Femur (tissue), 1 donor: ENCODE data around the gene METTL2B.

Experiments
- DNase-seq: peaks from one replicate; pipeline ENCODE4 v3.0.0-alpha.2; 2017

The METTL2B gene

GRCh38 chr7:128476402-128477335 is at the start of gene METTL2B:
Gene METTL2B (plus strand): TSS chr7:128476748. CDS start chr7:128476766, 18 bp downstream.
- peak; percentile 96 for DNase-seq

- no peak for DNase-seq
Measured at GRCh38 chr7:128427289-128427891, 49.2 kb upstream of the METTL2B start.

DNA sequence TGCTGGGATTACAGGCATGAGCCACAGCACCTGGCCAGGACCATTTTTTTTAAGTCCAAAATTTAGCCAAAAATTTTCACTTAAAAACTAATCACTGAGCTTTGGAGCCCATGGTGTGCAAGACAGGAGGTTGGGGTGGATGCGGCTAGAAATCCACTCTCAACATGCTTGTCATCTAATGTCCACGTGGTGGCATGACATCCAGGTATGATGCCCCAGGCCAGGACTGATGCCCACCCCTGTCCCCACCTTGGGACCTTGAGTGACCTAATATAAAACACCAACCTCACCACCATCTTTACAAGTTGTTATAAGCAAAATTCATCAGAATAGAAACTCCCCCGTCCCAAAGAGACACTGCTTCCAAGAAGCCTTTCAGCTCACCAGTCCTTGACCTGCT is 46.3 kb upstream of the METTL2B start:
- DNase-seq: no peak

DNA sequence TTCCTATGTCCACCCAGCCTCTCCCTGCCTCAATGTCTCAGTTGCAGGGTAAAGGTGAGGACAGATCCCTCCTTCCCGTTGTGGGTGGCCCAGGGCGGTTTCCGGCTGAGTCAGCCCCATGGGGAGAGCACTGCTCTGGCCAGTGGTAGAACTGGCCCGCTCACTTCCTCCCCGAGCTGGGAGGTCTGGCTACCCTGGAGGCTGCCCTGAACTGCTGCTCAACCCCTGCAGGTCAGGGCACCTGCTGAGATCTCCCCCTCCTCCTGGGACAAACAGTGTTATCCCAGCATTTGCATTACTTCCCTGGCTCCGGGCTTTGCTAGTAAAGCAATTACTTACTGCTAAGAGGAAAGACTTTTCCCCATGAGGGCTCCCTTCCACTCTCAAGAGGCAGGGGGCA is 45.3 kb upstream of the METTL2B start:
- no peak for DNase-seq

- no peak for DNase-seq
Measured at GRCh38 chr7:128431754-128432153, 44.8 kb upstream of the METTL2B start.

- no peak for DNase-seq
Measured at GRCh38 chr7:128434413-128435326, 41.9 kb upstream of the METTL2B start.

DNA sequence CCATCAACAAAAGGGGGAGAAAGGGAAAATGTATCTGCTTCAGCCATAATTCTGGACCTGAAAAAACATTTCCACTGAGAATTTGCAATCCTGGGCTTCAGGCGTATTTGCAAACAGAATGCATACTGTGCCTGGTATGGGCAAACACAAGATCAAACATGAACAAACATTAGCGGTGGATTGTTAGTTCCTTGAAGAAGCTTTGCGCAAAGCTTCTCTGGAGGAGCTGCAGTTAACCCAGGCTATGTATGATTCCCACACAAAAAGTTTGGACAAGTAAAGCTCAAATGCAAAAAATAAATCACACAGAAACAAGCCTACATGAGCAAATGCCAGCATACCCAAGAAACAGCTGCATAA is 41.2 kb upstream of the METTL2B start:
- DNase-seq: no peak

DNA sequence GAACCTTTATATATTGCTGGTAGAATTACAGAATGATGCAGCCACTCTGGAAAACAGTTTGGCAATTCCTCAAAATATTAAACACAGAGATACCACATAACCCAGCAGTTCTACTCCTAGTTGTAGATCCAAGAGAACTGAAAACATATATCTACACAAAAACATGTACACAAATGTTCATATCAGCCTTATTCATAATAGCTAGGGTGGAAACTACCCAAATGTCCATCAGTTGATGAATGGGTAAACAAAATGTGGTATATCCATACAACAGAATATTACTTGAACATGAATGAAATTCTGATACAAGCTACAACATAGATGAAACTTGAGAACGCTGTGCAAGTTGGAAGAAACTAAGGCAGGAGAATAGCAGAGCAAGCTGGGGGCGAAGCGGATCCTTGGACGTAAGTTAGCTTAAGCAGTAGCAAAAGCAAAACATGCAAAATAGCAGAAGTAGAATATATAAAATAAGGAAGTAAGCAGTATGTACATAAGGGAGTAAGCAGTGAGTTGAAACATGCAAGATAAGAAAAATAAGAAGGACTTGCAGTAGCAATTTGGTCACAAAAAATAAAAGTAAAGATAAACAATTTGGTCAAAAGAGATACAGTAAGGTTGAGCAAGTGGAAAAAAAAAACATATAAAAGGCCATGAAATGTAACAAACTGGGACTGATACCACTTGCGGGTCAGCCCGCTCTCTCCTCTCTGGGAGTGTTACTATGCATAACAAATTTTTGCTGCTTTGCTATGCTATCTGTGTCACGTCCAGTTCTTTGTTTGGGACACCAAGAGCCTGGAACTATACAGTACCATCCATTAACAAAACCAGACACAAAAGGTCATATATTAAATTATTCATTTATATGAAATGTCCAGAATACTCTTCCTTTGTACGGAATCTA is 38.9 kb upstream of the METTL2B start:
- DNase-seq: no peak

DNA sequence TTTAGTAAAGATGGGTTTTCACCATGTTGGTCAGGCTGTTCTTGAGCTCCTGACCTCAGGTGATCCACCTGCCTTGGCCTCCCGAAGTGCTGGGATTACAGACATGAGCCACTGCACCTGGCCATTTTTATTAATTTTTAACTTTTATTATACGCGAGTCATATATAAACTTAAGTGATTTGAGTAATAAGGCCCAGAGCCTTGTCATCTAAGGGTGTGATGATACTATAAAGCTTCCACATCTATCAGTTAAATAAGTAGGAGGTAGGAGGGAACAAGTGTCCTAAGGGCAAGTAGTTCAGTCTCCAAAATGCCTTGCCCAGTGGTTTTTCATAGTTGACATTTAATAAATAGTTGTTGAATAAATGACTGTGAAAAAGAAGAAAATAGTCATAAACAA is 34.2 kb upstream of the METTL2B start:
- DNase-seq: no peak

DNA sequence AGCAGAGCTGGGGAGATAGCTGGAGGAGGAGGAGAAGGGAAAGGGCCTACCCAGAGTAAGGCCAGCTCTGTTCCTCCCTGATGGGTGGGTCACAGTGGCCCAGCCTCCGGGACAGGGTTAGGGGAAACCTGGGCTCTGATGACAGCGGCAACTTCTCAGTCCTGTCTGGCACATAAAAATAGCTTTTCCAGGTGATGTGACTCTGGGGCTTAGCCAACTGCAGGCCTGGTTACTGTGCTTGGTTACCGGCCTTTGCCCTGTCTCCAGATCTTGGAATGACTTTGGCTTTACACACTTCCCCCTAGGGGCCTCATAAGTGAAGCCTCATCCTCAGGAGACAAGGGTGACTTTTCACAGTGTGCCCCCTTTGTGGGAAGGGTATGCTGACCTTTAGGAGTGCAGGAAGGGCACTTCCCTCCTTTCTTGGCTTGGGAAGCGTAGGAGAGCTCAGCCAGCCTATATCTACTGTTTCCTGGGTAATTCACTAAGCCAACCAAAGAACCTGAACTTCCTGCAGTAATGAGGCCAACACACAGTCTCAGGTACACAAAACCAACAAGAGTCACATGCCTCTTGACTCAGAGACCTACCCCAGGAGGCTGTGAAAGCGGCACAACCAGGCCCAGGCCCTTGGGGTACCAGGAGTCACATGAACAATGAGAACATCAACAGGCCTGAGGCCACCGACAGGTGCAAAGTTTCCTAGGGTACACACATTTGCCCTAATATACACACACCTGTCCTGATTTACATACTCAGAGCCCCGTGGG is 32.5 kb upstream of the METTL2B start:
- DNase-seq: no peak

DNA sequence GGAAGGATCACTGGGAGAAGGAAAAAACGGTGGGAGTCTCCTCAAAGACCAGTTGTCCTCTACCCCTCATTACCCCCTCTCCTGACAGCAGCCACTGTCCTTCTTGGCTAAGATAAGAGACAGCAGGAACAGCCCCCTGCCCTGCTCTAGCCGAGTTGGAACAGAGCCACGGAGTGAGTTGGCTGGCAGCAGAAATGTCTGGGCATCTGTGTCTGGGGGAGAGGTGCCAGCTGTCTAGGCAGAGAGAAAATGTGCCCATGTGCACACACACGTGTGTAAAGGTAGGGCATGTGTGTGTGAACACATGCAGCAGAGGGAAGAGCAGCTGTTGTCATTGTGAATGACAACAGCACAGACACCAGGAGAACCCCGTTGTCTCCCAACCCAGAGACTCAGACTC is 30.2 kb upstream of the METTL2B start:
- DNase-seq: peak; percentile 55

DNA sequence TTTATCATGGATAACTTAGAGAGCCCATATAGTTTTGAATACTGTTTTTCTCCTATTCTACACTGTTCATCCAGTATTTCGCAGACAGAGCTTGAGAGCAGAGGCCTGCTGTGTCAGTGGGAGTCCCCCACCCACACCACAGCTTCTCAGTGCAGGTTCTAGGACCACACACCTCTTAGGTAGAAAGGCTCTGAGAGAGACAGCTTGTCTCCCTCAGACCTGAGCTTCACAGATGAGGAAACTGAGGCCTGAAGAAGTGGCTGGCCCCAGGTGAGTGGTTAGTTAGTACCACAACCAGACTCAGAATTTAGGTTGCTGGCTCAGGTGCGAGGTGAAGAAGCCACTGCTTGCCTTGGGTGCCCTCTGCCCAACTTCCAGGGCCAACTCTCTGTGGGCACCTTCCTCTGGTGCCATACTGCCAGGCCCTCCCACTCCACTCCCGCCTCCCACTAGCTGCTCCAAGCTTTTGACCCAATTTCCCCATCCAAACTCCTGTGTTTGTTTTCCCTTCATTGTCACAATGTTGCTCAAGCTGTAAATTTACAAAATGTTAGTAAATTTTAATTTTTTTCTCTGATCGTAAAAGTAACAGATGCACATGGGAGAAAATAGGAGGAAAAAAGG is 28.5 kb upstream of the METTL2B start:
- no peak for DNase-seq

GRCh38 chr7:128448751-128449302 is 27.7 kb upstream of the METTL2B start:
- DNase-seq: no peak

GRCh38 chr7:128450409-128450808 is 26.1 kb upstream of the METTL2B start:
- DNase-seq: no peak

- DNase-seq: no peak
Measured at GRCh38 chr7:128450913-128451312, 25.6 kb upstream of the METTL2B start.

DNA sequence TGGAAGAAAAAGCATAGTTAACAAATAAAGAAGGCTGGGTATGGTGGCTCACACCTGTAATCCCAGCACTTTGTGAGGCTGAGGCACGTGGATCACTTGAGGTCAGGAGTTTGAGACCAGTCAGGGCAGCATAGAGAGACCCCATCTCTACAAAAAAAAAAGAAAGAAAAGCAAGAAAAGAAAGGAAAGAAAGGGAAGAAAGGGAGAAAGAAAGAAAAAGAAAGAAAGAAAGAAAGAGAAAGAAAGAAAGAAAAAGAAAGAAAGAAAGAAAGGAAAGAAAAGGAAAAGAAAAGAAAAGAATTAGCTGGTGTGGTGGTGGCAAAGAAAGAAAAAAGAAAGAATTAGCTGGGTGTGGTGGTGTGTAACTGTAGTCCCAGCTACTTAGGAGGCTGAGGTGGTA is 24.0 kb upstream of the METTL2B start:
- DNase-seq: no peak

GRCh38 chr7:128453836-128454804 is 22.4 kb upstream of the METTL2B start:
- DNase-seq: peak; percentile 97

GRCh38 chr7:128454808-128455542 is 21.6 kb upstream of the METTL2B start:
- DNase-seq: no peak
